HL-60/S4 treated with phorbol 12-myristate 13-acetate at 8.2 ng/mL for 4 days and 3 days (cell line): Measurements from ENCODE around the gene CILP2.

Experiments
- in situ Hi-C: fragments of 300-500 bp; cut with MboI; formaldehyde crosslinking; loops from 2 replicates; pipeline ENCODE4 v1.15.0; 2022; ENCODE audit warnings: low sequenced_read_pairs

Gene CILP2

DNA sequence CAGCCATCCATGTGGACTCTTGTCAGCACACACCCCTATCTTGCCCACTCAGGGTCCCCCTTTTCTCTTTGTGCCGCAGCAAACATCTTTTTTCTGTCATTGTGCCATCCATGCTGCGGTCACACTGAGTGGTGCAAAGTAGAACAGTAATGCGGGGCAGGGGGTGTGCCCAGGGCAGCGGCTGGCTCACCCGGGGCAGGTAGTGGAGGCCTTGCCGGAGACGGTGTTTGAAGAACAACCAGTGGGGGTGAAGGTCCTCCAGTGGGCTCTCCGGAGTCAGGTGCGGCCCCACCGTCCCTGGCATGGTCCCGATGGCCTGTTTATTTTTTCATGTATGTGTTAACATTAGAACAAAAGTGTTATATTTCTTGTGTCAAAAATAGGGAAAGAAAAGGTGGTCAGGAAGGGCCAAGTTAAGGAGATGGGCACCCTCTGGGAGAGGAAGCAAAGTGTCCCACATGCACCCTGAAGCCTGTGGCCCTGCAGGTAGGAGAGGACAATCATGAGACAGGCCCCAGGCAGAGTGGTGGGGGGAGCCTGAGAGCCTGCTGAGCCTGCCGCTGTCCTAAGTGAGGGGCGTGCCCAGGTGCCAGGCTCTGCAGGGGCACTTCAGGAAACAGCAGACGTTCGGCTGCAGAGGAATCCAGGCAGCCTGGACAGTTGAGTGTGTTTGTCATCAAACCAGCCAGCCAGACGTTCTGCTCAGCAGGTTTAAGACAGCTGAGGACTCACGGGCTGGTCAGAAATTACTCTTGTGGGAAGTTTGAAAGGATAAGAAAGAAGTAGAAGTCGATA is 35.1 kb upstream of the CILP2 start:
- in situ Hi-C loops, result no loop called here

DNA sequence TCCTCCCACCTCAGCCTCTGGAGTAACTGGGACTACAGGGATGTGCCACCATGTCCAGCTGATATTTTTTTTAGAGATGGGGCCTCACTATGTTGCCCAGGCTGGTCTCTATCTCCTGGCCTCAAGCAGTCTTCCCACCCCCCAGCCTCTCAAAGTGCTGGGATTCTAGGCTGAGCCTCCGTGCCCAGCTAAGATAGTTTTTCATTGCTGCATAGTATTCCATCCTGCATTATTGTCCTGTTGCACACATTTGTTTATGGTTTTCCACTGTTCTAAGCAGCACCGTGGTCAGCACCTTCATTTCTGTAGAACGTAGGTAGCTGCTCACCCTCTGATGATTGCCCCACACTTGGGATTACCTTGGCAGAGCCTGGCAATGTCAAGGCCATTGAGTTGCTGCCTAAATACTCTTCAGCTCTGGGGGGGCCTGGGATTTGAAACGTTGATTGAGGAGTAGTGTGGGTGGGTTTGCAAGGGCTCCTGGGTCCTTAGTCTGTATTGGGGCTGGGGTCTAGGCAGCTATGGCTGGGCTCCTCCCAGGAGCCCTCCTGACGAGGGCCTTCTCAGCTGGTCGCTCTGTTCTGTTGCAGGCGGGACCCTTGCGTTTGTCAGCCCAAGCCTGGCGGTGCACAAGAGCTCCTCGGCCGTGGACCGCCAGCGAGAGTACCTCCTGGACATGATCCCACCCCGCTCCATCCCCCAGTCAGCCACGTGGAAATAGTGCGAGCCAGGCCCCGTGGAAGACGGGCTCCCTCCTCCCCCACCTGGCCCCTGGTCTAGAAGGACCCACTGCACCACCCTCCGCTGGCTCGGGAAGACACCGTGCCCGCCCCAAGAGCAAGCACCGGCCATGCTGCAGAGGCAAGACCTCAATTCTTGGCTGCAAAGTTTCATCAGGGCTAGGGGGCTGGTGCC is 33.1 kb upstream of the CILP2 start:
- in situ Hi-C loops, result no loop called here

DNA sequence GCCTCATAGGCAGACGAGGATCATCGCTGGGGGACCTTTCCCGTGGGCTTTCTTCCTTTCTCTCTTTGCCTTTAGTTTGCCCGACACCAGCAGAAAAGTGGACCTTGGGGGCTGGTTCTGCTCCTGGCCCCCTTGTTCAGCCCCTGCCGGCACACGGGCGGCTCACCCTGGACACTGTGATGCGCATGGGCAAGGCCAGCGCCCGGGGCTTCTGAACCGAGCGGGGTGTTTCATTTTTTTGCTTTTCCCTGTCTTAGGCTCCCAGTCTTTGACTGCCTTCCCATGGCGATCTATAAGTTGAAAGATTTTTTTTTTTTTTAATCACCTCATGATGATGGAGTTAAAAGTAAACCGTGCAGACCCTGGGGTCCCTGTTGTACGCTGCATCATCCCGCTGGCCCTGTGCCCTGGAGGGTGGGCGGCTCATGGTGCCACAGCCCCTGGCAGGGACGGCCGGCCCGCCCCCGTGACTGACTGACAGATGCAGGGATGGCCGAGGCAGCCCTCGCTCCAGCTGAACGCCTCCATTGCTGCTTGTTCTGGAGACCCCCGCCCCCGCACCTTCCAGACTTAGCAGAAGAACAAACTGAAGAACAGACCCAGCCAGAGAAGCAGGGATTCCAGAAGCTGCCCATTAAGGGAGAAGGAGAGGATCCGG is 32.3 kb upstream of the CILP2 start:
- in situ Hi-C loops, result no loop called here

DNA sequence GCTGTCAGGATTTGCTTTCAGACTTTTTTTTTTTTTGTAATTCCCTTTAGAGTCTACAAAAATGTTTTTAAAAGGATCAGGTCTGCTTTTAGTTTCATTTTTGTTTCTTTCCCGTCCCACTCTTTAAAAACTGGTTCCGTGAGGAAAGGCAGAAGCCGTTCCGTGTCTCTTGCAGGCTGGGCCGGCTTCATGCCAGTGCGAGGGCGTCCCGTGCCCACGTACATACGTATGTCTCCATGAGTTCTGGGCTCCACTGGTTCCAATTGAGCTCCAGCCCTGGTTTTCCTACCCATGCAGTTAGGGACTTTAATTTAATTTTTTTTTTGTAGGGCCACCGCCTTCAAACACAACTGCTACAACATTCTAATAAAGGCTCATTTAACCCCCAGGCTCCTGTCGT is 31.5 kb upstream of the CILP2 start:
- in situ Hi-C loops, result no loop called here

DNA sequence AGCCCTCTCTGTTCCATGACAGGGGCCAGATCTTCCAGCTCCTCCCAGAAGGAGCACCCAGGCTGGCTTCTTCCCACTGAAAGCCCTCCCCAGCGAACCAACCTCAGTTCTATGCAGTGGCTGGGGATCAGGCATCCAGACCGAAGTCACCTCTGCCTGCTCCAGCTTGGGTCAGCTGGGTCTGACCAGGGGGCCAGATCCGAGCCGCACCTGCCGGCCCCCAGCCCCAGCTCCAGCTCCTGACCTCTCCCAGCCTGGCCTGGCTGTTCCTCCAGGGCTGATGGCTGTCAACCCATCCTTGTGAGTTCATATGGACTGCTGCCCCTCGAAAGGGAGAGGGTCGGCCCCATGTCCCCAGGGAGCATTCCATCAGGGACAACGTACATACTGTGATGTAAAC is 30.7 kb upstream of the CILP2 start:
- in situ Hi-C loops, result no loop called here

DNA sequence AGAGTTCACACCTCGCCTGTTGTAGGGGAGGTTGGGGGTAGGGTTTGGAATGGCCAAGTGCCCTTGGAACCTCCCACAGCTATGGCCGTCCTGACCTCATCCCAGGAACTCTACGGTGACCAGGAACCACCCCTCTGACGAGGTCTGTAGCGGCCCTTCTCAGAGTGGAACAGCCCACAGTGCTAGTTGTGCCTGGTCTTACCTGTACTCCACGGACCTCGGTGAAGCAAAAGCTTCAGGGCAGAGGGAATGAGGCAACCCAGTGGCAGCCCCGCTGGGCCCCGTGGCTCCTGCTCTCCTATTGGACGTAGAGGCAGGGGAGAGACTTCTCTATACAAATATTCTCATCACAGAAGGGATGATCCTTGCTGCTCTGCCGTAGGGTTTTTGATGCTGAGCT is 29.8 kb upstream of the CILP2 start:
- in situ Hi-C loops, result no loop called here

DNA sequence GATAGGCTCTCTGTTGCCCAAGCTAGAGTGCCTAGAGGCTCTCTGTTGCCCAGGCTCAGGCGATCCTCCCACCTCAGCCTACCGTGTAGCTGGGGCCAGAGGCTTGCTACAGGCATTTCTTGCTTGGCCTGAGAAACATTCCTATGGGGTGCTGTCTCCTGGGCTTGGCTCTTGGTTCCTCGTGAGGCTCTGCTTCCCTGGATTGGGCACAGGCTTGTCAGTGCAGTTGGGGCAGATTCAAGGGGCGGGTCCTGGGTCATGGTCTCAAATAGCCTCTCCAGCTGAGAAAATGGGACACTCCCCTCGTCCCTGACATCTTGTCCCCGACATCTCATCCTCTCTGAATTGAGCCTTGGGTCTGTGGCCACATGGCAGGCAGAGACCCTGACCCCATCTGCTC is 27.6 kb upstream of the CILP2 start:
- in situ Hi-C loops, result no loop called here

DNA sequence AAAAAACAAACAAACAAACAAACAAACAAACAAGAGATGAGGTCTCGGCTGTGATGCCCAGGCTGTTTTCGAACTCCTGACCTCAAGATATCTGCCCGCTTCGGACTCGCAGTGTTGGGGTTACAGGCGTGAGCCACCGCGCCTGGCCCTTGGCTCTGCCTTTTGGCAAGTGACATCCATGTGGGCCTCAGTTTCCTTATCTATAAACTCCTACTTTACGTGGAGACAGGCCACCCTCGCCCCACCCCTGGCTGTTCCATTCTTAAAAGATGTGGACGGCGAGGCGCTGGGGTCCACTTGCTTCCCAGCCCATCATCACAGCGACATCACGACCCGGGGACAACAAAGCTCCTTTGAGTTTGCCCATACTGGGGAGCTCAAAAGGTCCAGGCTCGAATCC is 24.4 kb upstream of the CILP2 start:
- in situ Hi-C loops, result no loop called here

DNA sequence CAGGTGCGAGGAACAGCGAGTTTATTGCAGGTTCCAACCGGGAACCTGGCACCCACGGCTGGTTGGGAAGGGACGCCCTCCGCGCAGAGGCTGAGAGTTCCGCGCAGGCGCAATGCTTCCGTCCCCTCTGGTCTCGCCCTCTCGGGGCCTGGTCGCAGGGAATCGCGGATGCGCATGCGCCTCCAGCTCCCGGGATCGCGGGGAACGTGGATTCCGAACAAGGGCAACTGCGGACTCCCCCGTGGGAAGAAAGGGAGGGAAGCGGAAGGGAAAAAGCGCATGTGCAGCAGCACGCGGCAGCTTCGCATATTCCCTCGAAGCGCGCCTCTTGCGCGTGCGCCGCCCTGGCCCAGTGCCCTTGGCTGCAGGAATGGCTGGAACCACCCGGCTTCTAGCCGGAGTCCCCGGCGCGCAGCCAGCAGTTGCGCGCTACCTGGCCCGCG is 23.8 kb upstream of the CILP2 start:
- in situ Hi-C loops, result no loop called here

DNA sequence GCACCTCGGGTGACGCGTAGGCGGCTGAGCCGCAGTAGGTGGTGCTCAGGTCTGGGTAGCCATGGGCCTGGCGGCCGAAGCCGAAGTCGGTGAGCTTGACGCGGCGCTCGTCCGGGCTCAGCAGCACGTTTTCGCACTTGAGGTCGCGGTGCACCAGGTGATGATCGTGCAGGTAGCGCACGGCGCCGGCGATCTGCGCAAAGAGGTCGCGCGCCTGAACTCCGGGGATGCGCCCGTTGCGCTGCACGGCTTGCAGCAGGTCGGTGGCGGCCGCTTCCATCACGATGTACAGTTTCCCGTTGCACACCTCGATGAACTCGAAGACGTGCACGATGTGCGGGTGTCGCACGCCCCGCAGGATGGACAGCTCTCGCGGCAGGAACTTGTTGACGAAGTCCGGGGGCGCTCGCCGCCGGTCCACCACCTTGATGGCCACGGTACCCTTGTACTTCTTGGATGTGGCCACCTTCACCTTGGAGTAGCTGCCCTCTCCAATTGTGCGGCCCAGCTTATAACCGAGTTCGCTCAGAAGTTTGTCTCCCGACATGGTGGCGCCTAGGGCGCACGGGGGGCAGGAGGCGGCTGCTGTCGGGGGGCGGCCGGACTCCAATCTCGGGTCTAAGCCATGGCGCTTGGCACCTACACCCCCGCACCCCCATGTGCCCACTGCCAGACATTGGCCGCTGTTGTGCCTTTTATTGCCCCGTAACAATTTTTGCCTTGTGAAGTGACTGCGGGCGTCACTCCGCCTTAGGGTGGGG is 23.0 kb upstream of the CILP2 start, which contains the start of gene TSSK6:
Gene TSSK6, minus strand, starts transcription at position 668 of the 761 bp plus-strand sequence. Its CDS starts 121 bp downstream, at position 547.
- in situ Hi-C loops, result no loop called here

DNA sequence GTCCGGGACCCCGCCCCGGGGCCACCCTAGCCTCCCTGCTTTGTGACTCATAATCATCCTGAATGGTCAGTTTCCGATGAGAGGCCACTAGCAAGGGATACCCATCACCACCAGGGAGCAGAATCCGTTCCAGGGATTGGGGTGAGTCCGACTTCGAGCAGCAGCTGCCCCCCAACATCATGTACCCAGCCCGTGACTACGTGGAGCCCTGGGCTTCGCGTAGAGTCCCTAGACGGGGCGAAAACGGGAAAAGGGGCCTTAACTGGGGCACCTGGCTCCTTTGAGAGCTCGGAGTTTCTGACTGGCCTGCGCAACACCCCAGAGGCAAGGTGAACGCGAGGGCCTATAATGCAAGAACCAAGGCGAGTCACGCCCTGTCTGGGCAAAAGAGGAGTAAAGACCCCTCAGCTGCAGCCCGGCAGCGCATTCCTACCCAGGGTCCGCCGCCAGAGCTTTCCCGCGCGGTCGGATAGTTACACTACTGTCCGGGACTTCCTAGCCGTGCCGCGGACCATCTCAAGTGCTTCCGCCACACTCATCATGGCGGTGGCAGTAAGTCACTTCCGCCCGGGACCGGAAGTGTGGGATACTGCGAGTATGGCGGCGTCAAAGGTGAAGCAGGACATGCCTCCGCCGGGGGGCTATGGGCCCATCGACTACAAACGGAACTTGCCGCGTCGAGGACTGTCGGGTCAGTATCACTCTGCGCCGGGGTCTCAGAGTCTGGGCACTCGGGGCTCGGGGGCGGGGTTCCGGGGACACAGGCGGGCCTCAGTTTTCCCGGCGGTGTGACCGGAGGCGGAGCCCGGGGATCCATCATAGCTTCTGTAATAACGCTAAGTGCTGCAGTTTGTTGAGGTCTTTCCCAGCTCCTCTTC is 22.2 kb upstream of the CILP2 start, which contains the start of gene NDUFA13:
Gene NDUFA13, plus strand, starts transcription at position 584 of the 878 bp plus-strand sequence. Its CDS starts 14 bp downstream, at position 598.
- in situ Hi-C loops, result no loop called here

DNA sequence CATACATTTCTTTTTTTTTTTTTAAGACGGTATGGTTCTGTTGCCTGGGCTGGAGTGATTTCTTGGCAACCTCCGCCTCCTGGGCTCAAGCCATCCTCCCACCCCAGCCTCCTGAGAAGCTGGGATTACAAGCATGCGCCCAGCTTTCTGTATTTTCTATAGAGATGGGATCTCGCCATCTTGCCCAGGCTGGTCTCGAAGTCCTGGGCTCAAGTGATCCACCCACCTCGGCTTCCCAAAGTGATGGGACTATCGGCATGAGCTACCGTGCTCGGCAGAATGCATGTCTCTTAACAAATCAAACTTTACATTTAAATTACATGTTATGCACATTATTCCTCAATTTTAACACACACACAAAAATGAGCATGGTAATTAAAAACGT is 20.8 kb upstream of the CILP2 start:
- in situ Hi-C loops, result no loop called here

DNA sequence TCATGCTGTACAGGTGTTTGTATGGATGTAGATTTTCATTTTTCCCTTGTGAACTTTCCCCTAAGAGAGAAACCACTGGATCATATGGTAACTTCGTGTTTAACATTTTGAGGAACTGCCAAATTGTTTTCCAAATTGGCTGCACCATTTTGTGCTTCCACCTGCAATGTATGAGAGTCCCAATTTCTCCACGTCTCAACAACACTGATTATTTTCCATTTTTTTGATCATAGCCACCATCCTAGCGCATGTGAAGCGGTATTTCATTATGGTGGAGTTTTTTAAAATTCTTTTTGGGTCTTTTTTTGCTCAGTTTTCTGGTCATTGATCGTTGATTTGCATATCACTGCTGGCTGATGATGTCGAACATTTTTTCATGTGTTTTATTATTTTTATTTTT is 17.1 kb upstream of the CILP2 start:
- in situ Hi-C loops, result no loop called here

DNA sequence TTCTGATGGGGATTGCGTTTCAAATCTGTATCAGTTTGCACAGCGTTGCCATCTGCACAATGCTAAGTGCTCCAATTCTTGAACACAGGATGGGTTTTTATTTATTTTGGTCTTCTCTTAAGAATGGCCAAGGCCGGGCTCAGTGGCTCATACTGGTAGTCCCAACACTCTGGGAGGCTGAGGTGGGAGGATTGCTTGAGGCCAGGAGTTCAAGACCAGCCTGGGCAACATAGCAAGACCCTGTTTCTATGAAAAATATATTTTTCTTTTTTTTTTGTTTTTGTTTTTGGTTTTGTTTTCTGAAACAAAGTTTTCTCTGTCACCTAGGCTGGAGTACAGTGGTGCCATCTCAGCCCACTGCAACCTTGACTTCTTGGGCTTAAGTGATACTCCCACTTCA is 14.9 kb upstream of the CILP2 start:
- in situ Hi-C loops, result no loop called here

DNA sequence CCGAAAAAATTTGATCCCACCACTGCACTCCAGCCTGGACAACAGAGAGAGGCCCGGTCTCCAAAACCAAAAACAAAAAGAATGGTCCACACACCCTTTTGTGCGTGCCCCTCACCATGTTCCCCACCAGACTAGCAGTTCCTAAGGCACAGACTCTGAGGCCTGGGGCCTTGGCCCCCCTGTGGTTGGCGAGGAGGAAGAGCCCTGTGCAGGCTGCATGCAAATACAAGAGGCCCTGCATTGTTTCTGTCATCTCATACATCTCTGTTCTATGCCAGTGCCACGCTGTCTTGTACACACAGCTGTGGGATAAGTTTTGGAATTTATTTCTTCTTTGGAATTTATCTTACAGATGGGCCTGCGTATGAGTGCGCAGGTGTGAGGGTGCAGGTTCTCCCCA is 14.0 kb upstream of the CILP2 start:
- in situ Hi-C loops, result no loop called here

DNA sequence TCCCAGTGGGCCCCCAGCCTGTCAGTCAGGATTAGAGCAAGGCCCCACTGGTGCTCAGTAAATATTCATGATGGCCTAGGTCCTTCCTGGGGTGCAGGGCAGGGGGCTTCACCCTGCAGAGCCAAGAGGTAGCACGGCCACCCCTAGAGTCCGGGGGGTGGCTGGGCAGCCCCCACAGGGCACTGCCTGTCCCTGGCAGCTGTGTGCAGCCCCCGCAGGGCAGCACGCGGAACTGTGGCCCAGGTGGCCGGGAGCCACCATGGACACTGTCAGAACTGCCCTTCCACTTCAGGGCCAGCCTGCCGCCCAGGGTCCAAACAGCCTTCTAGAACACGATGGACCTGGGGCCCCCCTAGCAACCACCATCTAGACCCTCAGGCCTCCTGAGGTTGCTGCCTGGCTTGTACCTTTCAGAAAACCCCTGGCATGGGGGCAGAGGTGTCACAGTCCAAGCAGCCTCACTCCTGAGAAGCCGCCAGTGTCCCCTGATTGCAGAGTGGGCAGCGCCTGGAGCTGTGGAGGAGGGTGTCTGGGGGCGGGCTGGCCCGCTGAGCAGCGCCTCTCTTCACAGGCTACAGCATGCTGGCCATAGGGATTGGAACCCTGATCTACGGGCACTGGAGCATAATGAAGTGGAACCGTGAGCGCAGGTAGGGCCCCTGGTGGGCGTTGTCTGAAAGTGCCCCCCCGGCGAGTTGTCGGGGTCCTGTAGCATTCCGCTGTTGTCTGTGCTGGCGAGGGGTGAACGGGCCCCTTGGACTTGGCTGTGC is 12.3 kb upstream of the CILP2 start:
- in situ Hi-C loops, result no loop called here

DNA sequence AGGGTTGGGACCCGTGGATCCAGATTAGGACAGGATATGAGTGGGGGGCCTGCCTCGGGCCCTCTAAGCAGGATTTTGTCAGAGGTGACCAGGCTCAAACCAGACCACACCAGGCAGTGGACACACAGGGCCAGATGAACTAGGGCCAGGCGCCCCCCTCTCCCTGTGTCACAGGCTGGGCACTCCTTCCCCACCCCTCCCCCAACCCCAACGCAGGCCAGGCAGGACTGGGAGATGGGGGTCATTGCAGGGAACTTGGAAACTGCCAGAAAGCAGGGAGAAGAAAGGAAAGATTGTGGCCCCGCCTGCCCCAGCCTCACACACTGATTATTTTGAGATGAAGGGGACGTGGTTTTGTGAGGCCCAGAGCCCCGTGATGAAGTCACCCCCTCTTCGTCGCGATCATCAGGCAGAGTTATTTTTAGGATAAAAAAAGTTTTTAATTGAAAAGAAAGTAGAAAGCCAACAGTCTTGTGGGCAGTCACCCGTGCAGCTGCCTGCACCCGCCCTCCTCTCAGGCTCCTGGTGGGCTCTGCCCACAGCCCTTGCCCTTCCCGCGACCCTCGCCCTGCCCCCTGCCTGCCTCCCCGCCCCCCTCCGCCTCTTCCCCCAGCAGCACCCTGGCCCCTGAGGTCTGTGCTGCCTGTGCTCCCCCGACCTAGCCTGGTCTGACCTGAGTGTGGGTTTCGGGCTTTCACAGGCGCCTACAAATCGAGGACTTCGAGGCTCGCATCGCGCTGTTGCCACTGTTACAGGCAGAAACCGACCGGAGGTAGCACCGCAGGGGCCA is 11.3 kb upstream of the CILP2 start:
- in situ Hi-C loops, result no loop called here

DNA sequence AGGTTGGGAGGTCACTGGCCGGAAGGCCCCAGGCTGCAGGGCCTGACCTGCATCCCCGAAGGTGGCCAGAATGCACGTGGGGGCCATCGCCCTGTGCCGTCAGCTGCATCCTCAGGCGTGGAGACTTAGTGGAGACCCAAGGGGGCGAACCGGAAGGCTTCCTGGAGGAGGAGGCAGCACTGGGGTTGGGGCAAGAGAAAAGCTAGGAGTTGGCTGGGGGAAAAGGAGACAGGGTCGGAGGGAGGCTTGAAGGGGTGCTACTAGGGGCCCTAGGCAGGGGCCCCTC is 10.8 kb upstream of the CILP2 start:
- in situ Hi-C loops, result no loop called here
